ENCODE data around the gene PDE4D. TPM values are rescaled to one million over a fixed set of nuclear protein-coding genes. Genes with fewer than 3 reads are reported as not detected.
A peak's percentile ranks its signal among the peaks of the same experiment; 100 is the strongest.

PDE4D gene
- polyA plus RNA-seq (2014; cell fraction: cytosol; rRNA removed), result 7.2 and 9.5 TPM in 2 replicates
- polyA plus RNA-seq (2014; cell fraction: nucleus; rRNA removed), result 11.0 and 16.7 TPM in 2 replicates

DNA sequence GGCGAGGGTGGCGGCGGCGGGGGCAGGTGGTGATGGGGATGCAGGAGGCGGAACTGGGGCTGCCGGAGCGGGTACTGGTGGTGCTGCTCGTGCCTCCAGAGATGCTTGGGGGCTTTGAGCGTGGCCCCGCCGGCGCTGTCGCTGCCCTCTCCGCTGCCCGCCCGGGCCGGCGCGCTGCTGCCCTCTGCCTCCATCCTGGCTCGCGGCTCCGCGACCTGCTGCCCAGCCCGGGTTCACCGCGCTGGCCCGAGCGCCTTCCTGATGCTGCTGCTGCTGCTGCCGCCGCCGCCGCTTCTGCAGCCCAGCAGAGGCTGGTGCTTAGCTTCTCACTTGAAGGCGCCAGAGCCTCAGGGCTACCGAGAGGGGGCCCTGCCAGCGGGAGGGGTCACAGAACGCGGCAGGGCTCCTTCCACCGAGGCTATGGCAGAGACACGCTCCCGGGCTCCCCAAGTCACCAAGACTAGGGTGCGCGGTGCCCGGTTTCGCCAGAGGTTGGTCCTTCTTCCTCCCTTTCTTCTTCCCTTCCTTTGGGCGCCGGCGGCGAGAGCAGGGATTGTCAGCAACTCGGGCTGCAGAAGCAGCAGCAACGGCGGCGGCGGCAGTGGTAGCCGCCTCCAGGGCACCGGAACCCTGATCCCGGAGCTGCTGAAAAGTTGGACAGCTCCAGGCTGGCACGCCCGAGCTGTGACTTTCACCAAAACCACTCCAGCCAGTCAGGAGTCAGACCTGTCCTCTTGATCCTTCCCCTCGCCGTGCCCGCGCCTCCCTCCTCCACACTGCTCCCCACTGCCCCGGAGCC lies at the start of gene PDE4D:
Gene PDE4D (minus strand): TSS at position 298 of the 799 bp plus-strand sequence.
- DNase-seq (ENCODE audit: low spot score), result peak; percentile 36

- DNase-seq (ENCODE audit: low spot score), result no peak
These were observed 44.1 kb upstream of the PDE4D start for GRCh38 chr5:59937633-59938032.

DNA sequence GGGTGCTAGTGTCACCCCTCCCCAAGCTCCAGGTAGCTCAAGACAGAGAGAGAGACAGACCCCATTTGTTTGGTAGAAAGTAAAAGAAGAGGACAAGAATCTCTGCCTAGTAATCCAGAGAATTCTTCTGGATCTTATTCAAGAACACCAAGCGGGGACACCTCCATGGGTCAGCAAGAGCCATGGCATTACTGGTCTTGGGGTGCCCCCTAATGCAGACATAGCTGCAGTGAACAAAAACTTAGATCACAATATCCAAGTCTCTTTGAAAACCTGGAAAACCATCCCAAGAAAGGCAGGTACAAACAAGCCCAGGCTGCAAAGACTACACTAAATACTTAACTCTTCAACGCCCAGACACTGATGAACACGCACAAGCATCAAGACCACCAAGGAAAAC lies 29.9 kb upstream of the PDE4D start:
- no peak for DNase-seq (ENCODE audit: low spot score)

- DNase-seq (ENCODE audit: low spot score), result no peak
These were observed 28.7 kb upstream of the PDE4D start for GRCh38 chr5:59922220-59922619.

- DNase-seq (ENCODE audit: low spot score), result no peak
These were observed 28.3 kb upstream of the PDE4D start for GRCh38 chr5:59921816-59922215.

DNA sequence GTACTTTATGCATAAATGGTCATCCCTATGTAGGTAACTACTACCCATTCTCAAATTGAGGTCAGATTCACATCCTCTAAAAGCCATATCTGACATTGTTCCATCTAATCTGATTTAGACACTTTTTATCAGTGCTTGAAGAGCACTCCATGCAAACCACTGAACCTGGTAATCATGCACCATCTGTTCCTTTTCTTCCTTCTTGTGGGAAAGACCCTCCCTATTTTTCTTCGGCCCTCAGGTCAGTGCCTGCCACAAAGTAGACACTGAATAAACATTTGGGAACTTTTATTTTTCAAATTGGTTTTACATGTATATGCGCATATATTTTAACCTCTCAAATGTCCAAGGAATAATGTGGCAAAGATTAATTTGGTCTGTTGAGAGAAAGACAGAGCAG lies 26.0 kb upstream of the PDE4D start:
- DNase-seq (ENCODE audit: low spot score), result peak; percentile 8

DNA sequence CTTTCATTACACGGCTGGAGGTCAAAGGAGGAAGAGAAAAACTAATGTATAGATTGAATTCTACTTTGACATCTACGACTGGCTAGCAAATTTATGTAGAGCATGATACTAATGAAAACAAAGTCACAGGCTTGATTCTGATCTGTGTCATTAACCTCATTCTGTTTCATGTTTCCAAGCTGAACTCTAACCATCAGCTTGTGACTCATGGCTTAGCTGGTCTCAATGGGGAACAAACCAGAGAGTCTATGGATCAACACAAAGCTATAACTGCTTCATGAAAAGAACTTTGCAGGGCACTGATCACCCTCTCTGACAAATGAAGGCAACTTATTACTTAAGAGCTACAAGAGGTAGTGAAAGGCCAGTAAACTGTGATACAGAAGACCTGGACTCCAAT lies 23.6 kb upstream of the PDE4D start:
- DNase-seq (ENCODE audit: low spot score), result no peak

GRCh38 chr5:59905188-59905587 lies 11.7 kb upstream of the PDE4D start:
- no peak for DNase-seq (ENCODE audit: low spot score)

DNA sequence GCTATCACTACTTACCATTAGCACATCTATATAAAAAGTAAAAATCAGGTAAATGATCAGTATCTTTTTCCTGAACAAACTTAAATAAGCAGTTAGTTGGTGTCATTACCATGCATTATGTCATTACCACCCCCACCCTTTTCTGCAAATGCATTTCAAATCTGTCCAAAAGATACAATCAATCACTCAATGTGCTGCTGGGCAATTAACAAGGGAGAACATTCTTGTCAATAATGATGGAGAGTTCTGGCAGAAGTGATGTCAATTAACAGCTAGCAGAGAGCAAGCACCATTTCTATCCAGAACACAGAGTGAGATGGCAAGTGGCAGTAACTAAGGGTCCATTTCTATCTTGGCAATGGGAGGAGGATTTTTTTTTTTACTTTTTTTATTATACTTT lies 3.5 kb upstream of the PDE4D start:
- DNase-seq (ENCODE audit: low spot score), result no peak

- peak; percentile 16 for DNase-seq (ENCODE audit: low spot score)
These were observed 1.4 kb downstream of the PDE4D start for GRCh38 chr5:59891962-59892643.

DNA sequence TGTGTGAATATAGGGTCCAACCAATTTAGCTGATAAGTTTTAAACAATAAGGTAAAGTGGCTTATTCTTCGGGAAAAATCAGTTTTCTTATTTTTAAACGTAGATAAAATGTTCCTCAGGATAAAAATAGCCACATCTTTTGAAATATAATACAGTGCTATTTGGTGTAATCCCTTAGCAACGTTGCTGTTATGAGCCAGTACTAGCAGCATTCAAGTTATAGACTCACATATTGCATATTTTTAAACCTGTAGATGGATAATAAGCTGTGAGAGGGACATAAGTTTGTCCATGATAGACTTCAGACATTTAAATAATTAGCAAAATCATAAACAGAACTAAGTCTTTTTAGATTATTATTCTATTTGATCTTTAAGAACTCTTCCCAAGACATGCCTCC lies 6.3 kb downstream of the PDE4D start:
- no peak for DNase-seq (ENCODE audit: low spot score)

DNA sequence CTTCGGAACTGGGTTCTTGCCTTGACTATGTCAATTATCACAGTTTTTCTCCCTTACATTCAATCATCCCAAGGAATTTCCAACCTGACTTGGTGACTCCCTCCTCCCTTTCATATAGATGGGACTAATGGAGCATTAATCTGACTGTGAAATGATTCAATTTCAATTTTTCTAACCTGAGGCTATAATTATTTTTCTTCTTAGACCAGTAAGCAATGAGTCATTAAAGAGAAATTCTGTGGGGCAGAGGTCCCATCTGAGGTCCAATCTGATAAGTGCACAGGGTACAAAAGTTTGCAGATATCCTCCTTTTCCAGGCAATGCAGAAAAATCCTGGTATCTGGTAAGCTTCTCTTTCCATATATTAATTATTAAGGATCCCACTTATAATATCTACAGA lies 18.9 kb downstream of the PDE4D start:
- no peak for DNase-seq (ENCODE audit: low spot score)

DNA sequence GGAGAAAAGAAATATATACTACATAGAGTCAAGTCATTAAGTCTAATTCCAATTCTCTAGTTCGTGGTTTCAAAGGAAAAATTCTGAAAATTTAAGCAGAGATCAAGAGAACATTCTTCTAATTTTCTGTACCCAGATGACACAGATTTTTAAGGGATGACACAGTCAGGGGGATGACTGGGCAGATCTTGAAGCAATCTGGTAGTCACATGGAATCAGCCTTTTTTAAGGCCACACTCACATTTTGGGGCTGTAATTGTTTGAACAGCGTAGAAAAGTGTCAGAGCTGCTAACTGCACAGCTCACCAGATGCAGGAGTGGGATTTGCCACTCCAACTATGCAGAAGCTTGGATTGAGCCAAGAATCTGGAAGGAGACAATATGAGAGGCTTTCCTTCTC lies 20.4 kb downstream of the PDE4D start:
- no peak for DNase-seq (ENCODE audit: low spot score)

- no peak for DNase-seq (ENCODE audit: low spot score)
These were observed 26.9 kb downstream of the PDE4D start for GRCh38 chr5:59866661-59867060.

DNA sequence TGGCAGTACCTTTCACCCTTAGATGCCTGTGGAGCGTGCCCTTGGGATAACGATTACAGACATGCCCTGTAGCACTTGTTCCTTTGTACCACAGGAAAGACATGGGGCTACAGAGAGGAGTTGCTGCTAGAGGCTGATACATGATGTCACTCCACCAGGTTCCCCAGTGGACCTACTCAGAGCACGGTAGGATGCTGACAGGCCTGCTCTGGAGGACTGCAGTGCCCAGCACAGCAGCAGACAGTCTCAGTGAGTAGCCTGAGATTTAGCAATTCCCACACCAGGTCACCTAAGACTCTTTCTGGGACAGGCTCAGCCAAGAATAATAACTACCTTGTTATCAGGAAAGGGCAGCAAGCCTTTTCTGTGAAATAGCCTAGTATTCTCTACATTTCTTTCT lies 28.8 kb downstream of the PDE4D start:
- no peak for DNase-seq (ENCODE audit: low spot score)

DNA sequence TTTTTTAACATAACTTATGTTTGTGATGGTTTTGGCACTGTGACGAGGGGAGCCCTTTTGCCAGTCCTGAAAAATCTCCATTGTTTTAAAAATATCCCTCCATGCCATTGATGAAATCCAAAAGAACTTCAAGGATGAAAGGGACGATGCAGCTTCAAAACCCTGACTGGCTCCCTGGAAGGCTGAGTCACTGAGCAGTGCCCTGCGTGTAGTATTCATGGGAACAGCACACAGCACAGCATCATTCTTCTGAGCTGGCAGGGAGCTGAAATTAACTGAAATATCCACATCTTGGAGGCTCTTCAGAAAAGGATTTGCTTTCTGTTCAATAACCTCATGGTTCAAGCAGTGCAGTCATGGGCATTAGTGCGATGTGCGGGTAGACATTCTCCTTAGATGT lies 29.7 kb downstream of the PDE4D start:
- DNase-seq (ENCODE audit: low spot score), result no peak

- DNase-seq (ENCODE audit: low spot score), result no peak
These were observed 37.2 kb downstream of the PDE4D start for GRCh38 chr5:59856358-59856757.

DNA sequence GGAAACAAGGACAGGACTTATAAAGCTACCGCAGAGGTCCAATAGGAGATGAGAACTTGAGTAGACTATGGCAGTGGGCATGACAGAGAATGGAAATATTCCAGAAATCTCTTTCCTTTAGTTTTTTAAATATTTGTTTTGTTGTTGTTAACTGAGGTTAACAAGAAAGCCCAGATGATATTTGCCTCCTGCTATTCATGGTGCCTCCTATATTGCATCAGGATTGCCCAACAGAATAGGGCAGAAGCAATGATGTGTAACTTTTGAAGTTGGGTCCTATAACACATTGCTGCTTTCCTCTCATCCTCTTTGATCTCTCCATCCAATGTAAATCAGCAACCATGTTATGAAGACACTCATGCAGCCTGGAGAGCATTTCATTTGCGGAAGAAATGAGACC lies 42.8 kb downstream of the PDE4D start:
- no peak for DNase-seq (ENCODE audit: low spot score)

GRCh38 chr5:59847586-59847985 lies 45.9 kb downstream of the PDE4D start:
- DNase-seq (ENCODE audit: low spot score), result no peak

DNA sequence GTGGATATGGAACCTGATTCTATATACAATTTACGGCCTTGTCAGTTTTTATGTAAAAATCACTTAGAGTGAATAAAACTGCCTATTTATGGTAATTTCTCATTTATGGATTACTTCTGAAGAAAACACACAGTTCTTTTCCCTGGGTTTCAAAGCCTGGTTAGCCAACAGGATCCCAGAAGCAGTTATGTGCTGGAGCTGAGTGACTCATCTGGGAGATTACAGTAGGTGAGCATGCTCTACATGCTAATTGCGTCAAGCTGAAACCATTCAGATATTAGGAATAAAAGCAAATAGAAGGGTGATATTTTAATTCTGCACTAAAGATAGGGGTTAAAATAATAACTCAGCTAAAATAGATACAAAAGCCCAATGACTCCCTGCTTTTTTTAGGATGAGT lies 47.8 kb downstream of the PDE4D start:
- DNase-seq (ENCODE audit: low spot score), result no peak

GRCh38 chr5:59843511-59844213 lies 49.9 kb downstream of the PDE4D start:
- DNase-seq (ENCODE audit: low spot score), result no peak

- DNase-seq (ENCODE audit: low spot score), result no peak
These were observed 50.5 kb downstream of the PDE4D start for GRCh38 chr5:59842999-59843398.

Data from SK-N-DZ (cell line).